MCF 10A (cell line): Measurements from ENCODE around the gene ANKLE2. TPM values are rescaled to one million over a fixed set of nuclear protein-coding genes. Genes with fewer than 3 reads are reported as not detected.

Experiments
- BruUV-seq: library from RNA; stranded (reverse); fragments of 400-500 nt; replicated peaks from 2 replicates; lab custom pipeline; 2021; lab: Mats Ljungman, UMichigan
- CTCF ChIA-PET: fragments of 300-600 bp; sonication (Branson Sonifier 250); formaldehyde crosslinking; extraction: SDS; loops from one replicate; lab custom pipeline; 2021; ENCODE audit warnings: antibody characterized with exemption, inconsistent platforms; lab: Yijun Ruan, JAX
- POLR2A ChIA-PET: fragments of 300-600, 350-650 bp; sonication (Branson Sonifier 250); formaldehyde crosslinking; extraction: SDS; loops from one replicate; lab custom pipeline; 2020; ENCODE audit warnings: antibody characterized with exemption, inconsistent platforms; lab: Yijun Ruan, JAX
- DNase-seq: peaks from one replicate; pipeline ENCODE4 v3.0.0-alpha.2; 2018; ENCODE audit not compliant: unreplicated experiment
- H3K27ac Mint-ChIP-seq: one replicate; pipeline ENCODE4 v1.8.0; 2022; ENCODE audit warnings: mild to moderate bottlenecking, low read depth, mixed read lengths; ENCODE audit not compliant: unreplicated experiment
- H3K27me3 Mint-ChIP-seq: one replicate; pipeline ENCODE4 v1.8.0; 2022; ENCODE audit warnings: mixed read lengths; ENCODE audit not compliant: insufficient read depth, unreplicated experiment
- H3K36me3 Mint-ChIP-seq: one replicate; pipeline ENCODE4 v1.8.0; 2022; ENCODE audit warnings: mild to moderate bottlenecking, moderate library complexity, mixed read lengths; ENCODE audit not compliant: insufficient read depth, unreplicated experiment
- H3K4me1 Mint-ChIP-seq: one replicate; pipeline ENCODE4 v1.8.0; 2022; ENCODE audit warnings: mixed read lengths; ENCODE audit not compliant: insufficient read depth, unreplicated experiment
- H3K4me3 Mint-ChIP-seq: one replicate; pipeline ENCODE4 v1.8.0; 2022; ENCODE audit warnings: mild to moderate bottlenecking, moderate library complexity, mixed read lengths; ENCODE audit not compliant: unreplicated experiment
- H3K9me3 Mint-ChIP-seq: one replicate; pipeline ENCODE4 v1.8.0; 2022; ENCODE audit warnings: mixed read lengths; ENCODE audit not compliant: unreplicated experiment
- intact Hi-C: fragments of 100-400 bp; cut with micrococcal nuclease; formaldehyde crosslinking; loops from 2 replicates; pipeline ENCODE4 v1.14.1; 2022
- total RNA-seq: library from RNA; stranded (reverse); gene quantifications from 2 replicates; pipeline ENCODE4 v1.2.3, GENCODE V29; 2022
- TF ChIP-seq, protein P1 (sequence below): fragments of 200-600 bp; IDR thresholded peaks from one replicate; pipeline ENCODE4 v1.8.0; 2022; ENCODE audit warnings: antibody characterized with exemption, mild to moderate bottlenecking; ENCODE audit not compliant: unreplicated experiment

Gene ANKLE2
- total RNA-seq, 1 experiment from 2014 or later = 142 TPM

- Mint-ChIP-seq H3K4me1 (no peaks in the 10 kb centered on the region), H3K27ac (no peak overlapping the region), H3K9me3 (no peaks in the 10 kb centered on the region), H3K4me3 (no peak overlapping the region), H3K36me3 (peaks cover 95% of the 10 kb centered on the region), H3K27me3 (no peaks in the 10 kb centered on the region)
- TF ChIP-seq, protein P1, sequence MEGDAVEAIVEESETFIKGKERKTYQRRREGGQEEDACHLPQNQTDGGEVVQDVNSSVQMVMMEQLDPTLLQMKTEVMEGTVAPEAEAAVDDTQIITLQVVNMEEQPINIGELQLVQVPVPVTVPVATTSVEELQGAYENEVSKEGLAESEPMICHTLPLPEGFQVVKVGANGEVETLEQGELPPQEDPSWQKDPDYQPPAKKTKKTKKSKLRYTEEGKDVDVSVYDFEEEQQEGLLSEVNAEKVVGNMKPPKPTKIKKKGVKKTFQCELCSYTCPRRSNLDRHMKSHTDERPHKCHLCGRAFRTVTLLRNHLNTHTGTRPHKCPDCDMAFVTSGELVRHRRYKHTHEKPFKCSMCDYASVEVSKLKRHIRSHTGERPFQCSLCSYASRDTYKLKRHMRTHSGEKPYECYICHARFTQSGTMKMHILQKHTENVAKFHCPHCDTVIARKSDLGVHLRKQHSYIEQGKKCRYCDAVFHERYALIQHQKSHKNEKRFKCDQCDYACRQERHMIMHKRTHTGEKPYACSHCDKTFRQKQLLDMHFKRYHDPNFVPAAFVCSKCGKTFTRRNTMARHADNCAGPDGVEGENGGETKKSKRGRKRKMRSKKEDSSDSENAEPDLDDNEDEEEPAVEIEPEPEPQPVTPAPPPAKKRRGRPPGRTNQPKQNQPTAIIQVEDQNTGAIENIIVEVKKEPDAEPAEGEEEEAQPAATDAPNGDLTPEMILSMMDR = no peak
- DNase-seq = no peak
- no TSS peak for BruUV-seq
- intact Hi-C loops = no loop called here
- CTCF ChIA-PET = no interaction called here
- POLR2A ChIA-PET = no interaction called here
Observed at GRCh38 chr12:132784580-132784979, 22.9 kb upstream of the ANKLE2 start.

DNA sequence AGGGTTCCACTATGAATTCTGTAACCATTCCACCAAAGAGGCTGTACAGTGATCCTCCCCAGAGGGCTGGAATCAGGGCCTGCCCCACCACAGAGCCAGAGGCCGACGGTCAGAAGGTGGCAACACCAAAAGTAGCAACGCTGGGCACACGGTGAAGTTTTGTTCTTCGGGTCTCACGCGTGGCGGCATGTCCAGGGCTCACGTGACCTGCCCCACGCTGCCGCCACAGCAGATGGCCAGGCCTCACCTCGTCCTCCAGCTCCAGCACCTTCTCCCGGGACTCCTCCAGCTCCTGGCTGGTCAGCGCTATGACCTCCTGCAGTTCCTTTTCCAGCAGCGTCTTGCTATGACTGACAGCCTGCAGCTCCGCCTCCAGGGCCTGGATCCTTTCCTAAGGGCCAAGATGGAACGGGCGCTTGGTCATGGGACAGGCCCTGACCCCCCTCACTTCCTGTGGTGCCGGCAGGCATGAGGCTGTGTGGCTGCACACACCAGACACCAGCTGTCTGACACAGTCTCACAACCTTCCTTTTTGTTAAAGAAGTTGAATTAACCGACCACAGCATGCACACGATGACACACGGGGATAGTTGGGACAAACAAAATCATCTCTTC is 22.4 kb upstream of the ANKLE2 start:
- intact Hi-C loops = no loop called here
- H3K36me3 Mint-ChIP-seq = peaks cover 95% of the 10 kb centered on the region

DNA sequence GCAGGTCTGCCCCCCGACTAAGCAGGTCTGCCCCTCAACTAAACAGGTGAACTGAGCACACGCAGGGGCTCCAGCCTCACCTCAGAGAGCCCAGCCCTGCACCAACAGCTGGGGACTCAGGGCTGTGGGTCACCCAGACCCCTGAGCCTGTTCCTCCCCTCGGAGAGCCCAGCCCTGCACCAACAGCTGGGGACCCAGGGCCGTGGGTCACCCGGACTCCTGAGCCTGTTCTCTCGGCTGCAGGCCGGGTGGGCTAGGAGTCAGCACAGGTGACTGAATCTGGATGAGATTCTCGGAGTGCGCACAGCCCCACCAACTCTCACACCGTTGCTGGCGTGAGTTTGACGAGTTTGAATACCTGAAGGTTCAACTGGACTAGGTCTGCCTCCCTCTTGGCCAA is 20.3 kb upstream of the ANKLE2 start:
- Mint-ChIP-seq H3K27ac (no peak overlapping the region), H3K36me3 (peaks cover 95% of the 10 kb centered on the region), H3K4me3 (no peak overlapping the region), H3K9me3 (no peaks in the 10 kb centered on the region), H3K4me1 (no peaks in the 10 kb centered on the region), H3K27me3 (no peaks in the 10 kb centered on the region)
- no TSS peak for BruUV-seq
- DNase-seq = no peak
- CTCF ChIA-PET = interaction anchor here (0.6 kb wide), 1 partner anchor 142 kb away, joined by 3 read pairs; no protein-coding TSS in a partner anchor
- TF ChIP-seq, protein P1 = no peak
- intact Hi-C loops = no loop called here
- POLR2A ChIA-PET = interaction anchor here (1.2 kb wide), 1 partner anchor 22 kb away, joined by 7 read pairs; no protein-coding TSS in a partner anchor

More for the DNA sequence above, 22.4 kb upstream of the ANKLE2 start:
- H3K4me1 Mint-ChIP-seq = no peaks in the 10 kb centered on the region
- no TSS peak for BruUV-seq
- H3K4me3 Mint-ChIP-seq = no peak overlapping the region
- H3K27me3 Mint-ChIP-seq = no peaks in the 10 kb centered on the region
- ChIA-PET POLR2A (no interaction called here), CTCF (no interaction called here)
- TF ChIP-seq, protein P1 = no peak
- H3K27ac Mint-ChIP-seq = no peak overlapping the region
- DNase-seq = no peak
- H3K9me3 Mint-ChIP-seq = no peaks in the 10 kb centered on the region

DNA sequence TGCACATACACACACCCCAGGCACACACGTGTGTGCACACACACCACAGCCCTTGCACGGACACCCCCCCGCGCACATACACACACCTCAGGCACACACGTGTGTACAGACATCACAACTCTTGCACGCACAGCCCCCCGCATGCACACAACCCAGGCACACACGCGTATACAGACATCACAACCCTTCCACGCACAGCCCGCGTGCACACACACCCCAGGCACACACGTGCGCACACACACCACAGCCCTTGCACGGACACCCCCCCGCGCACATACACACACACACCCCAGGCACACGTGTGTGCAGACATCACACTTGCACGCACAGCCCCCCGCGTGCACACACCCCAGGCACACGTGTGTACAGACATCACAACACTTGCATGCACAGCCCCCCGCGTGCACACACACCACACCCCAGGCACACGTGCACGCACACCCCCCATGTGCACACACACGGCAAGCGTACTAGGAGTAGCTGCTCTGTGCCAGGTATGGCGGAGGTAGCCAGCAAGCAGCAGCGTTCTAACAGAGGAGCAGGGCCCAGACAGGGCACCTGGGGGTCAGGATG is 18.2 kb upstream of the ANKLE2 start:
- no peak for DNase-seq
- Mint-ChIP-seq H3K27ac (no peak overlapping the region), H3K4me1 (no peaks in the 10 kb centered on the region), H3K4me3 (no peak overlapping the region), H3K27me3 (no peaks in the 10 kb centered on the region), H3K36me3 (peaks cover 97% of the 10 kb centered on the region), H3K9me3 (no peaks in the 10 kb centered on the region)
- no TSS peak for BruUV-seq
- POLR2A ChIA-PET = no interaction called here
- TF ChIP-seq, protein P1 = no peak
- intact Hi-C loops = no loop called here
- CTCF ChIA-PET = no interaction called here
